GM19099 (cell line): ENCODE results near the gene NEURL1.

Experiments used
- POLR2A ChIP-seq: IDR thresholded peaks from 3 replicates; pipeline ENCODE4 v1.6.1; 2011; ENCODE audit warnings: low read depth; ENCODE audit not compliant: insufficient read length; ENCODE audit errors: extremely low read depth

The NEURL1 gene

DNA sequence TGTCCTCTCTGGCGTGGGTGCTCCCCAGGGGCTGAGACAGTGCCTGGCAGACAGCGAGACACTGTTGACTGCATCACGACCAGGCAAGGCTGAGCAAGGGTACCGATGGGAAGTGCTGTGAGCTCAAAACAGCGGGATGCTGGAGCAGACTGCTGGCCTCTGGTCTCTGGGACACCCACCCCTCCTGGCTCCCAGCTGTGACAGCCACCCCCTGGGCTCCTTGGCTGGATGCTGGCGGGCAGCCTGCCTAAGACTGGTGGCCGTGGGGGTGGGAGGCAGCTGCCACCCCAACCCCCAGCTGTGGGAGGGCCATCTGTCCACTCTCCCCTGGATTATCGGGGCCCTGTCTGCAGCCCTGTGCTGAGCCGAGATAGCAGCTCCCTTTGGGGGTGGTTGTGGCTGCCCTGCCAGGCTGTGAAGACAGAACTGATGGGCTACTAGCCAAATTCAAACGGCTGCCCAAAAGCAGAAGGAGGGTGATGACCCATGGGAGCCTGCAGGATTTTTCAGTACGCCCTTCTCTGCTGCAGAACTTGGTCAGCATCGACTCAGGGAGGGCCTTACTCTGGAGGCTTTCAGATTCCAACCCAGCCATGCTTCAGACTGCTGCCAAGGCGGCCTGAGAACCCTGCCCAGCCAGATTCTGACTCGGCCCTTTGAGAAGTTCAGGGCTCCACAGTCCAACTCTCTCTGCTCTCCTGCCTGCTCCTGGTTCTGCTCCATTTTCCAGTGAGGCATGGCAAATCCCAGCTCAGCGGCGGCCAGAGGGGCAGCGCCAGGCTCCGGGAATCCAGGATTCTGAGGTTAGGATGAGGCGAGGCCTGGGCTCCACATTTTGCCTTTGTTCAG, 125.3 kb downstream of the NEURL1 start:
- no peak for TF ChIP-seq POLR2A

DNA sequence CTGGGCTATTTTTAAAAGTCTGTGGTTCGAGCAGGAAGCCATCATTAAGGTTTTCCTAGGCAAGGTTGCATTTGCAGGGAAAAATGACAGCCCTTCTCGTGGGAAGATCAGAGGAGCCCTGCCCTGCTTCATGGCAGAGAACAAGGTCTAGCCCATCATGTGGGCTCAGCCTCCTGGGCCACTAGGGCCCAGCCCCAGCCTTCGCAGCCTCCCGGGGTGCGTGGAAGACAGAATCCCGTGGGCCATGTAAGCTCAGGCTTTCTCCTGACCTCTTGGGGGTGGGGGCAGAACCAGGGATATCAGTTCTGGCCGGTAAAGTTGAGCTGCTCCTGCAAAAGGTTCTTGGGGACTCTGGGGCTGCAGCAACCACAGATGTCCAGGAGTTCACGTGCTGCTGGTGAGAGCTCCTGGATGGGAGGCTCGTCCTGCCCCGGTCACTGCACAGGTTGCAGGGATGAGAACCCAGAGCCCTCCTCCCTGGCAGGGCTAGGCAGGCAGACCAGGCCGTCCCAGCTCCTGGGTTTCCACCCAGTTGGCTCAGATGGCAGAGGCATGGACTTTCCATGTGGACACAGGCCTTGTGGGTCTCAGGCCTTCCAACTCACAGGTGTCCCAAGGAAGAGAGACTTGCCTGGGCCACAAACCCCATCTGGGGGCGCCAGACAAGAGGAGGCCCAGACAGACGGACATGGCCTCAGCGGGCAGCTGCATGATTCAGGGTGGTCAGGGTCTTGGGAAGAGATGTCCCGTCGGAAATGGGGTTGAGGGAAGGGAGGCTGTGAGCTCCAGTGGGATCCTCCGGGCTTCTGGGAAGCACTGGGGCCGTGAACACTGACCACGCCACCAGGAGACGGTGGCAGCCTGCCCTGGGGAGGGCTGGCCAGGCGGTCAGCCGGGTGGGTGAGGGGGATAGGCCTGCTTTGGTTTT, 126.2 kb downstream of the NEURL1 start:
- no peak for TF ChIP-seq POLR2A

DNA sequence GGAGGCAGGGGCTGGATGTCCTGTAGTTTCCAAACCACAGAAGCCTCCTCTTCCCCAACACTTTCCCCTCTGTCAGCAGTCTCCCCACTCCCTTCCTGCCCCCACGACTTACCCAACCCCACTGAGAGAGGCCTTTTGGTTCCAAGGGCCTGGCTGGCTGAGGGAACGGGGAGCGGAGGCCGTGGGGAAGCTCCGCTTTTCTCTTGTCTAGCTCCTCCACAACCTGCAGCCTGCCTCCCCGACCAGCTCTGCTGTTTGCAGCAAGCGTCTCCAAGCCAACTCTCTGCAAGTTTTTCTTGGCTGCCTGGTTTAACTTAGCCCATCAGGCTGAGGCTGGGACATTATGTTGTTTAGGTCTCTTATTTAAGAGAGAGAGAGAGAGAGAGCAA, 126.8 kb downstream of the NEURL1 start:
- TF ChIP-seq POLR2A, result no peak

DNA sequence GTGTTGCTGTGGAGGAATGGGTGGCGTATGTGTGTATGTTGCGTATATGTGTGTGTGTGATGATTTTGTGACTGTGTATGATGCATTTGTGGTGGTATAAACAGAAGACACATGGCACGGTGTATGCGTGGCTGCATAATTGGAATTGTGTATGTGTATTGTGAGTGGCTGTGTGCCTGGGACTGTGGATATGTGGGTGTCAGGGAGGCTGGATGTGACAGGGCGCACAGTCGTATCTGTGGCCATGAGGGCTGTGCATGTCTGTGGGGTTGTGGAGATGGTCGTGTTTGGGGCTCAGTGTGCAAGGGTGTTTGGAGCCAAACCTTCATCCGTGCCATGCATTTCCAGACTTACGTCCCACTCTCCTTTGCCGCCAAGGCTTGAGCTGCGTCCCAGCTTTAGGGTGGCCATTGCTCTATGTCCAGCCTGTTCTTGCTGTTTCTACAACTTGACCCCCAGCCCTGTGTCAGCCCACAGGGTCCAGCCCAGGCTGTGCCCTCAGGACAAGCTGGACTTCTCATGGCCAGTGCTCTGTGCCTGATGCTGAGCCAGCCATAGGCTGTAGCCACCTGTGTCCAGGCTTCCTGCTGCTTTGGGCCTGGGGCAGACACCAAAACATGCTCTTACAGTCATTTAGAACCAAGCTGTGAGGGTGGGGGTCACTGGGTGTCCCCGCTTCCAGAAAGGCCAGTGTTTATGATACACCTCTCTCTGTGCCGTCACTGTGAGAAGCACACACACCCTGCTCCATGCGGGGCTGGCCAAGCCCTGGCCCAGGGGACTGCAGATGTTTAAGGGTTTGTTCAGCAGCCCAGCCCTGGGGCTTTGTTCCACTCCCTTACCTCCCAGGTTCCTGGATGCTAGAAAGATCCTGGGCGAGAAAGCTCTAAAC, 127.6 kb downstream of the NEURL1 start:
- TF ChIP-seq POLR2A, result no peak

DNA sequence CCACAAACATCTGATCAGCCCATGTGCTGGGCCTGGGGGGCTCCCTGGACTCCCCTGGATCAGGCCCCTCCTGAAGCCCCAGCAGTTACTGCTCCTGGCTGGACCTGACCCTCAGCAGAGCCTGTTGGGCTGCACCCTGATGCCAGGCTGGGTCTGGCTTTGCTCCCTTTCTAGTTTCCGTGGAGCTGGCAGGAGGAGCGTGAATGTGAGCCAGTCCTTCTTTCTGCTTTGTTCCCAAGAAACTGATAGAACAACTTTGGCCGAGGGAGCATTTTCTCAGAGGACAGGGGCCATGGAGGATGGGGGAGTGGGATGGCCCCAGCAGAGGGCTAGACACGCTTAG, 128.2 kb downstream of the NEURL1 start:
- TF ChIP-seq POLR2A, result no peak

DNA sequence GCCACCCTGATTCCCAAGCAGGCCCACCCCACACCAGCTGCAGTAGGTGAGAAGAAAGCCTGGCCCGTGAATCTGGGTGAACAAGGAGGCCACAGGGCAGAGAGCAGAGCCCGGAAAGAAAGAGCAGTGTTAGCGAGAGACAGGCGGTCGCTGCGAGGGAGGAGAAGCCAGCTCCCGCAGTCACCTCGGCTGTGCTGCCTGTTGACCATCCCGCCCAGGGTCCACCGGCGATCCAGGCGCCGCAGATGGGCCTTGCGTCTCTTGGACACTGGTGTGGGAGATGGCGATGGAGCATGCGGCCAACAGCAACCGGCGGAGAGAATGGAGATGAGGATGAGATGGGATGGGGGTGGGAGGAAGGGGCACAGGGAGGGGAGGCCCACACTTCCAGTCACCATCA, 128.8 kb downstream of the NEURL1 start:
- no peak for TF ChIP-seq POLR2A

DNA sequence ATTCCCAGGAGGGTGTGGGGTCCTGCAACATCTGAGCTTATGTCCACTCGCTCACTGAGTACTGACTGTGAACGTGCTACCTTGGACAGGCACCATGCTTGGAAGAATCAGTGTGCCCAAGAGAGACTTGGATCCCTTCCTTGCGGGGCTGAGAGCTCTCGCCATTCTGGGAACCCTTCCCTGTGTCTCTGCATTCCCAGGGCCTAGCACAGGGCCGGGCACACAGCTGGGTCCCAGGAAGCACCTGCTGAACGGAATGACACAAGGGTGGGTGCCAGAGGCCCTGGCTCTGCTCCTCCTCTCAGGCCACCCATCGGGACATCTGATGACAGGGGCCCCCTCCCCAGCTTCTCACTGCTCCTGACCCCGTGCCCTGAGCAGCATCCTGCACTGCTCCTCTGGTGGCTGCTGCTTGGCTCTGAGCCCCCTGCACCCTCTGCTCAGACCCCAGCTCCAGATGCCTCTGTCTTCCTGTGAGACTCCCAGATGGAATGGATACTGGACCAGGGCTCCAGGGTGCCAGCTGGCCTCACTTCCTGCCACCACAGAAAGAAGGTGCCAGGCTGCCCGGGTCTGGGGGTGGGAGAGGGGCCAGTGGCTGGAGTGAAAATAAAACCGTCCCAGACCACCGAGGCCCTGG, 129.6 kb downstream of the NEURL1 start:
- no peak for TF ChIP-seq POLR2A

DNA sequence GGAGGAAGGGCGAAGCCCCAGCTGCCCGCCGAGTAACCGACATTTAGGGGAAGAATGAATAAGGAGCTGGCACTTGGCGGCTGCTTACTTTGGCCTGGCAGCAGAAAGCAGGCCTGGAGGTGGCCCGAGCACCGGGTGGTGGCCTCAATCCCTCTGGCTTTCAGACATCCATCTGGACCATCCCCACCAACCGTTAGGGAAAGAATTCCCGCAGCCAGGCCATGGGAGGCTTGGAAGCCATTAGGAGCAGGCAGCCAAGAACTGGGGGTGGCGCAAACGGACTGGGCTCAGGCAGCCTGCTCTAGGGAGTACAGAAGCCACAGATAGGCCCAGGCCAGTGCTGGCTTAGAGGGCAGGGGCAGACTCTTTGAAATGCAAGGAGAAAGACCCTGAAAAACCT, 132.7 kb downstream of the NEURL1 start:
- TF ChIP-seq POLR2A, result no peak

DNA sequence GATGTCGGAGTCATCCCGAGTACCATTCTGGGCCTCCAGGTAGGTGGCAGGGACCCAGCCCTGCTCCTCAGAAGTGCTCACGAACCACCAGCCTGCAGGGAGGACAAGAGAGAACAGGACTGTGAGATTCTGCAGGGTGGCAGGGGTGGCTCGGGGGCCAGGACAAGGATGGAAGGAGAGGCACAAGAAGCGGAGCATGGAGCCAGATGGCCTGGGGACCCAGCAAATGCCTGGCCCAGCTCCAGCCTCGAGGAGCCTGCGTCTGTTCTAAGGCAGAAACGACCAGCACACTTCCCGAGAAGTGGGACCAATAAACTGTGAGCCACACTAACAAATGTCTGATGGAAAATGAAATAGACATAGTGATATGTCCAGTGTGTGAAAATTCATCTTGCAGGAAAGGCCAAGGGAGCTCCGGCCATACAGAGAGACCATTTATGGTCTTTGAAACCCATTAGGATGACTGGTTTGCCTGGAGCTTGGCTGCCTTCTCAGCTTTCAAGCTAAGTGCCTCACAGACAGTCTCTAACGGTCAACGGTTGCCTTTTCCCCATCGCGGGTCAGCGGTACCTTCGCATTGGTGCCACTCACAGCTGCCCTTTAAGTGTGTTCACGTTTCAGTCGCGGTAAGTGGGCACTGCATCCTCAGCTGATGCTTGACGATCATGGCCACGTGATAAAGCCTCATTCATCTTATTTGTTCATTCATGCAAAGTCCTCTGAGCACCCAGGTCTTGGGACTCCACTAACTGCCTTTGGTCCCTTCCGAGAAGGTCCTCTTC, 133.8 kb downstream of the NEURL1 start:
- no peak for TF ChIP-seq POLR2A

DNA sequence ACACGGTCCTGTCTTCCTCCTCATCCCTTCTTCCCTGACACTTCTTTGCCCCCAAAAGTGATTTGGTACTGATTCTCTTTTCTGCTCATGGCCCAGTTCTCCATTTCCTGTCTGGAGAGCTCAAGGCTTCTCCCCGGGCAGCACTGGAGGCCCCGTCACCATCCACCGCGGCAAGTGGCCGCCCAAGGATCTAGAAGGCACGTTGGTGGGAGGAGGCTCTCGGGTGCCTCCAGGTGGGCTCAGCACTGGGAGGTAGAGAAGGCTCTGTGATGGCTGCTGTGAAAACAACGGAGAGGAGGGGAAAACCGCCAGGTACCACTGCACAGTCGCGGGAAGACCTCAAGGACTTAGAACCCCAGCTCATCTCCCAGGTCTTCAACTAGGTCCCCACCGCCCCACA, 134.4 kb downstream of the NEURL1 start:
- TF ChIP-seq POLR2A, result no peak

DNA sequence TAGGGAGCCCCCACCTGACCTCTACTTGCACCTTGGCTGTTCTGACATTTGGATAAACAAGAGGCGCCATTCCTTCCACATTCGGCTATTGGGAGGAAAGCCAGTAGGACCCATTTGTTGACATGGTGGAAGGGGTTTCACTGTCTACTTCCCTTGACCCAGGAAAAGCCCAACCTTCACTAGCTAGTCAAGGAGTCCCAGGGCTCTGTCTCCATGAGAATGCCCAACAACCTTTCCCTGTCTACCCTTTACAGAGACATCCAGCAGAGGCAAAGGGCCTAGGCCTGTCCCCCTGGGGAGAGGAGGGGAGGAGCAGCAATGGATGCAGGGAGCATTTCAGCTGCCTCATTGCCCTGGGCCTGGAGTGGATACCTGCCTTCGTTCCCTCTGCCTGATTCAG, 136.1 kb downstream of the NEURL1 start:
- no peak for TF ChIP-seq POLR2A

DNA sequence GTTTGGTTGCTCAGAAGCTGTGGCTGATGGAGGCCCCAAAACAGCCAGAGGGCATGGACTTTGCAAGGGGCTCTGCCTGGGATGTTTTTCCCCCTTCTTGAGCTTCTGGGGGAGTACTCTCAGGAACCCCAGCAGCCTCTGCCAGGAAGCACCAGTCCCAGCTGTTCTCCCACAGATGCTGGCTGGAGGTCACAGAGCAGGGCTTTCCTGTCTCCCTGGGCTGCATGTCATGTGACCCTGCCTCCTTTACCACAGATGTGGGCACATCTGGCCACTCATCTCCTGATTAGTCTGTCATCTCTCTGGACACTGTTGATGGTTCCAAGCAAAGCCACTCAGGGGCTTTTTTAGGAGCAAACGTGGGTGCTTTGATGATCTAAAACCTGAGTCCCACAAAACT, 136.7 kb downstream of the NEURL1 start:
- no peak for TF ChIP-seq POLR2A

DNA sequence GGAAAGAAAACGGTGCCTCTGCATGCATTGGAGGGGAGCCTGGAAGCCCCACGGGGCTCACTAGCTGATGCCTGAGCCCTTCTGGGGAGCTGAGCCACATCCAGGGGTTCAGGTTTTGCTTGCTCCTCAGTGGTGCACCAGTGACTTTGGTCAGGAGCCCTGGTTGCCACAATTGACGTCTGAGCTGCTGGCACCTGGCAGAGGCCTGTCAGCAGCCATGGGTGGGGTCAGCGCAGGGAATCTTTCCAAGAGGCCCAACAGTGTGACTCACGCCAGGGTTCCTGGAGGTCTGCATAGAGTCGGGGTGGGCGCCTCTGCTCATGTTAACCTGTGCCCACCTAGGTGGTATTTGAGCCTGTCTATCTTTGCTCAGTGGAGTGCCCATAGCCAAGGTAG, 138.7 kb downstream of the NEURL1 start:
- no peak for TF ChIP-seq POLR2A

DNA sequence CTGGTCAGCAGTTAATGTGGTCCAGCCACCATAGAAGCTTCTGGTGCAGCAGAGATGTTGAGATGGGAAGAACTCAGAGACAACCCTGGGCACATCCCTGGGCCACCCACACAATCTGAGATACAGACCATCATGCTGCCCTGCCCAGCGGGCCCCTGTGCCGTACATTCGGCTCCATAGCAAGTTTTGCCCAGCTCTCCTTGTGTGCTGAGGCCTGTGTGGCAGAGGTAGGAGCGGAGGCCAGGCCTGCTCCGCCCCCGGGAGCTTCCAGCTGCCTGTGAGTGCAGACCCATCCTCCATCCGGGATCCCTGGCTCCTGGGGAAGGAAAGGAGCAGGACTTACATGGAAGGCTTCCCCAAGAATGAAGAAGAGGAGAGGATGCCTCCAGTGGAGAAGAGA, 140.3 kb downstream of the NEURL1 start:
- TF ChIP-seq POLR2A, result no peak
